Measurements from ENCODE around the gene KIAA0513. TPM values are rescaled to one million over a fixed set of nuclear protein-coding genes. Genes with fewer than 3 reads are reported as not detected.

The KIAA0513 gene
- total RNA-seq, 4 donors from 2014 or later: 6.2 to 8.4 (median 7.5) TPM

DNA sequence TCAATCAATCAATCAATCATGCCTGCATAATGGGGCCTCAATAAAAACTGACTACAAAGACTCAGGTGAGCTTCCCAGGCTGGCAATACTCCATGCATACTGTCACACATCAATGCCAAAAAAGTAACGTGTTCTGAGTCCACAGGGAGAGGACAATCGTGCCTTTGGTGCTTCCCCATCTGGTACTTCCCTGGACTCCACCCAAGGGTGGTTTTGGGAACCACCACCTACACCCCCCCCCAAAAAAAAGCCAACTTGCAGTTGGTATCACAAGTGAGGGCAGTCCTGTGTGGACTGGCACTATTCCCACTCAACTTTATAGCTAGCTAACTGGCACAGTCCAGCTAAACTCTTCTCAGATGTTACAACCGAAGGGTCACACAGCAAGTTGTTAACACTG lies 19.3 kb upstream of the KIAA0513 start:
- H3K4me1 ChIP-seq: peaks cover 19 to 63% of the 10 kb centered on the region in 2 donors
- DNase-seq: no peak
- WGBS, 2 donors: 80 to 100% methylated on average over 1 to 3 of the region's 3 CpGs

DNA sequence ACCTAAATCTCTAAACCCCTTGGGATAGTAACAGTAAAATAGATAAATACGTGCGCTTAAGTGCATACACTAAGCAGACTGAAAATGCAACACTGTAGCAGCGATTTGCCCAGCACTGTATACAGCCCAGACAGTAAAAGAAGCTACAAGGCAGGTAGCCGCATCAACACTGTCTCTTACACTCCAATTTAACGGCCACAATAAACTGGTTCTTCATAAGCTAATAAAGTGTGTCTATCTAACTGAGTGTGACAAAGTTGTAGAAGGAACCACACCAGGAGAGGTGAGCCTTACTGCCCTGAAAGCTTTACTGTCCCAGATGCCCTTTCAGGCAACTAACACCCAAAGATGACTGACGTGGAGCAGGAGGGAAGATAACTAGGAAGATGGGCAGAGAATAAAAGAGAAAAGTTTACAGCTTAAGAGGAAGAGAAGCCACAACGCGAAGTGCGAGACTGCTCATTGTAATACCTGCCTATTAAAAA lies 17.1 kb upstream of the KIAA0513 start:
- no peak for DNase-seq
- Histone ChIP-seq H3K27me3 (no peaks in the 10 kb centered on the region), H3K27ac (peak overlapping the region; percentile 65 to 99 (median 98)), H3K4me3 (replicated peaks in 1 of 3) (peak overlapping the region; percentile 71 to 86 (median 71)), H3K9me3 (no peaks in the 10 kb centered on the region), H3K4me1 (peaks cover 19 to 40% of the 10 kb centered on the region in 2 donors), H3K36me3 (no peaks in the 10 kb centered on the region)
- intact Hi-C loops (cut with DNase I): no loop called here
- TF ChIP-seq, protein P1, sequence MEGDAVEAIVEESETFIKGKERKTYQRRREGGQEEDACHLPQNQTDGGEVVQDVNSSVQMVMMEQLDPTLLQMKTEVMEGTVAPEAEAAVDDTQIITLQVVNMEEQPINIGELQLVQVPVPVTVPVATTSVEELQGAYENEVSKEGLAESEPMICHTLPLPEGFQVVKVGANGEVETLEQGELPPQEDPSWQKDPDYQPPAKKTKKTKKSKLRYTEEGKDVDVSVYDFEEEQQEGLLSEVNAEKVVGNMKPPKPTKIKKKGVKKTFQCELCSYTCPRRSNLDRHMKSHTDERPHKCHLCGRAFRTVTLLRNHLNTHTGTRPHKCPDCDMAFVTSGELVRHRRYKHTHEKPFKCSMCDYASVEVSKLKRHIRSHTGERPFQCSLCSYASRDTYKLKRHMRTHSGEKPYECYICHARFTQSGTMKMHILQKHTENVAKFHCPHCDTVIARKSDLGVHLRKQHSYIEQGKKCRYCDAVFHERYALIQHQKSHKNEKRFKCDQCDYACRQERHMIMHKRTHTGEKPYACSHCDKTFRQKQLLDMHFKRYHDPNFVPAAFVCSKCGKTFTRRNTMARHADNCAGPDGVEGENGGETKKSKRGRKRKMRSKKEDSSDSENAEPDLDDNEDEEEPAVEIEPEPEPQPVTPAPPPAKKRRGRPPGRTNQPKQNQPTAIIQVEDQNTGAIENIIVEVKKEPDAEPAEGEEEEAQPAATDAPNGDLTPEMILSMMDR (IDR thresholded peaks at IDR 0.05): no peak
- TF ChIP-seq POLR2A (IDR thresholded peaks at IDR 0.05): no peak
- WGBS, 2 donors: 29 to 32% methylated on average over 9 of the region's 9 CpGs

More for the DNA sequence above, 19.3 kb upstream of the KIAA0513 start:
- Histone ChIP-seq H3K27ac (no peak overlapping the region), H3K36me3 (no peaks in the 10 kb centered on the region), H3K27me3 (no peaks in the 10 kb centered on the region), H3K9me3 (no peaks in the 10 kb centered on the region), H3K4me3 (replicated peaks in 1 of 3) (no peak overlapping the region)
- intact Hi-C loops (cut with DNase I): no loop called here
- TF ChIP-seq, protein P1 (IDR thresholded peaks at IDR 0.05): no peak
- no peak for TF ChIP-seq POLR2A (IDR thresholded peaks at IDR 0.05)

DNA sequence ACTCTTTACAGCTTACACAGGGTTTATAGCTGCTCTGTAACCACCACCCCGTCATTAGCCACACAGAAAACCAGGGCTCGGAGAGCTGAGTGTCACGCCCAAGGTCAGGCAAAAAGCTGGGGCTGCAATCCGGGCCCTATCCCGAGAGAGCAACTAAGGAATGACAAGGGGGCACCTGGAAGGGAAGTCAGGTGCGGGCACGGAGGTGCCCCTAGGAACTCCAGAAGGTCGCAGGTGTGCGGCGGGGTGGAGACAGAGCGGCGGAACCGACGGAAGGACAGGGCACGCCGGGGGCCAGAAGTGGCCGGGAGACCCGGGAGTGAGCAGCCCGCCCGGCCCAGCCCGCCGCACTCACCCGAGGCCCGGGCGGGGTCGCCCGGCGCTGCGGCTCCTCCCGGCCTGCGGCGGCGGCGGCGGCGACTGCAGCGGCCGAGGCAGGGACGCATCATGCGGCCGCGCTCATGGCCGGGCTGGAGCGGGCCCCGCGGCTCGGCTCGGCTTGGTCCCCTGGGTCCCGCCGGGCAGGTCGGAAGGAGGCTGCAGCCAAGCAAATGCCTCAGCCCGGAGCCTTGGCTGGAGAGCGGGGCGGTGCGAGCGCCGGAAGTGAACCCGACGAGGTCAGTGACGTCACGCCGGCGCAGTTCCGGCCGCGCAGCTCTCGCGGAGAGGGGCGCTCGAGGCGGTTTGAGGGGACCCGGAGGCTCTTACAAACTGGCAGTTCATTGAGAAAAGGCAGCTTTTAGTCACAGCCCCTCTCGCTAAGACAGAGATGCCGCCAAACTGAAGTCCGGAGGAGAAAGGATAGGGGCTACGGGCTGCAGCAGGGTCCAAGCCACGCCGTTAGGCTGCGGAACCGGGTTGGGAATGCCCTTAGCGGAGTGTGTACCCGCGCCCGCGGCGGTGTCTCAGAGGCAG lies 16.4 kb upstream of the KIAA0513 start, which contains the start of gene ZDHHC7:
Gene ZDHHC7, minus strand, starts transcription at position 605 of the 915 bp plus-strand sequence. CDS start 20,917 bp downstream, outside the sequence.
- no peaks in the 10 kb centered on the region for H3K27me3 ChIP-seq
- peak within 1 kb of the TSS; percentile 71 to 86 (median 71) for H3K4me3 ChIP-seq (replicated peaks in 1 of 3)
- peak; percentile 32 to 93 for TF ChIP-seq POLR2A (IDR thresholded peaks at IDR 0.05)
- TF ChIP-seq, protein P1 (IDR thresholded peaks at IDR 0.05): peak in 1 of 6 experiments; percentile 26
- WGBS, 2 donors: 0 to 1% methylated on average over 45 to 56 of the region's 86 CpGs
- DNase-seq: peak; percentile 81 to 83
- peak within 1 kb of the TSS; percentile 98 to 99 (median 98) for H3K27ac ChIP-seq
- no peaks in the 10 kb centered on the region for H3K9me3 ChIP-seq
- H3K4me1 ChIP-seq: peaks cover 12 to 33% of the 10 kb centered on the region in 2 donors
- intact Hi-C loops (cut with DNase I): no loop called here
- H3K36me3 ChIP-seq: no peaks in the 10 kb centered on the region

GRCh38 chr16:85011846-85012284 lies 15.7 kb upstream of the KIAA0513 start:
- intact Hi-C loops (cut with DNase I): no loop called here
- Histone ChIP-seq H3K27ac (peak overlapping the region; percentile 98 to 99 (median 98)), H3K27me3 (no peaks in the 10 kb centered on the region), H3K9me3 (no peaks in the 10 kb centered on the region), H3K36me3 (no peaks in the 10 kb centered on the region), H3K4me1 (peaks cover 11 to 28% of the 10 kb centered on the region in 2 donors), H3K4me3 (replicated peaks in 1 of 3) (peak overlapping the region; percentile 71 to 86 (median 71))
- DNase-seq: no peak
- TF ChIP-seq, protein P1 (IDR thresholded peaks at IDR 0.05): no peak
- TF ChIP-seq POLR2A (IDR thresholded peaks at IDR 0.05): no peak
- WGBS, 2 donors: 13% methylated on average over 17 of the region's 17 CpGs

All from thyroid gland (tissue), 4 donors.